SU-DHL-6 (cell line): Measurements from ENCODE around the gene RFFL.
"Not testable (repeated sequence)": the region's sequence is repeated elsewhere in the genome, so short reads cannot be mapped to it uniquely, and the experiment has no call there.

Experiments
- H2AFZ ChIP-seq: fragments of 200-600 bp; sonication (generic); 2 replicates; pipeline ENCODE4 v1.6.1; 2014; ENCODE audit warnings: low read depth, mild to moderate bottlenecking, moderate library complexity, mixed read lengths, antibody characterized with exemption, low read length; ENCODE audit not compliant: severe bottlenecking
- H3F3A ChIP-seq: fragments of 200-600 bp; shearing (Covaris generic); 2 replicates; pipeline ENCODE4 v1.6.0; 2016; ENCODE audit warnings: antibody characterized with exemption, mild to moderate bottlenecking; ENCODE audit not compliant: insufficient read depth
- H3K27ac ChIP-seq: fragments of 200-600 bp; sonication (generic); 2 replicates; pipeline ENCODE4 v1.5.1; 2016; ENCODE audit warnings: low read depth, mild to moderate bottlenecking, low read length, moderate library complexity, mixed read lengths
- H3K27me3 ChIP-seq: fragments of 200-600 bp; sonication (generic), shearing (Covaris generic); 2 replicates; pipeline ENCODE4 v1.6.0; 2014; ENCODE audit warnings: mild to moderate bottlenecking, low read length
- H3K36me3 ChIP-seq: fragments of 200-600 bp; sonication (generic); 2 replicates; pipeline ENCODE4 v1.6.1; 2014; ENCODE audit warnings: mild to moderate bottlenecking, low read length, mixed read lengths
- H3K4me2 ChIP-seq: fragments of 300-600, 200-600 bp; shearing (Covaris generic), sonication (generic); 2 replicates; pipeline ENCODE4 v1.6.0; 2014; ENCODE audit warnings: low read length, low read depth, mild to moderate bottlenecking; ENCODE audit not compliant: poor library complexity, severe bottlenecking
- H3K4me3 ChIP-seq: fragments of 200-600 bp; sonication (generic); 2 replicates; pipeline ENCODE4 v1.5.1; 2014; ENCODE audit warnings: antibody characterized with exemption, low read length, mild to moderate bottlenecking, mixed read lengths; ENCODE audit not compliant: insufficient read depth, poor library complexity, severe bottlenecking
- H3K79me2 ChIP-seq: fragments of 200-600 bp; sonication (generic); 2 replicates; pipeline ENCODE4 v1.6.1; 2014; ENCODE audit warnings: mild to moderate bottlenecking, low read length, moderate library complexity; ENCODE audit not compliant: insufficient read depth
- H3K9ac ChIP-seq: fragments of 200-600 bp; sonication (generic); 2 replicates; pipeline ENCODE4 v1.7.0; 2014; ENCODE audit warnings: mild to moderate bottlenecking, low read length
- H3K9me2 ChIP-seq: fragments of 200-600 bp; sonication (generic); replicated peaks from 2 replicates; pipeline ENCODE4 v1.6.1; 2014; ENCODE audit warnings: low read length; ENCODE audit not compliant: insufficient read depth
- H3K9me3 ChIP-seq: fragments of 200-600 bp; sonication (generic); 2 replicates; pipeline ENCODE4 v1.6.1; 2014; ENCODE audit warnings: low read length, mixed read lengths; ENCODE audit not compliant: insufficient read depth
- H4K20me1 ChIP-seq: fragments of 200-600 bp; sonication (generic); 2 replicates; pipeline ENCODE4 v1.6.1; 2014; ENCODE audit warnings: low read depth, mild to moderate bottlenecking, antibody characterized with exemption, low read length, moderate library complexity, mixed read lengths
- EZH2phosphoT487 ChIP-seq: fragments of 200-600 bp; sonication (generic), shearing (Covaris generic); conservative IDR thresholded peaks from 2 replicates; pipeline ENCODE4 v1.6.1; 2018; ENCODE audit warnings: mild to moderate bottlenecking, antibody characterized with exemption, low read length, moderate library complexity, mixed read lengths
- TF ChIP-seq, protein P1 (sequence below): fragments of 200-600 bp; sonication (generic); IDR thresholded peaks from one replicate; pipeline ENCODE4 v1.5.1; 2017; ENCODE audit warnings: antibody characterized with exemption, mild to moderate bottlenecking, low read length, moderate library complexity; ENCODE audit not compliant: insufficient read depth, poor library complexity, severe bottlenecking

The RFFL gene

DNA sequence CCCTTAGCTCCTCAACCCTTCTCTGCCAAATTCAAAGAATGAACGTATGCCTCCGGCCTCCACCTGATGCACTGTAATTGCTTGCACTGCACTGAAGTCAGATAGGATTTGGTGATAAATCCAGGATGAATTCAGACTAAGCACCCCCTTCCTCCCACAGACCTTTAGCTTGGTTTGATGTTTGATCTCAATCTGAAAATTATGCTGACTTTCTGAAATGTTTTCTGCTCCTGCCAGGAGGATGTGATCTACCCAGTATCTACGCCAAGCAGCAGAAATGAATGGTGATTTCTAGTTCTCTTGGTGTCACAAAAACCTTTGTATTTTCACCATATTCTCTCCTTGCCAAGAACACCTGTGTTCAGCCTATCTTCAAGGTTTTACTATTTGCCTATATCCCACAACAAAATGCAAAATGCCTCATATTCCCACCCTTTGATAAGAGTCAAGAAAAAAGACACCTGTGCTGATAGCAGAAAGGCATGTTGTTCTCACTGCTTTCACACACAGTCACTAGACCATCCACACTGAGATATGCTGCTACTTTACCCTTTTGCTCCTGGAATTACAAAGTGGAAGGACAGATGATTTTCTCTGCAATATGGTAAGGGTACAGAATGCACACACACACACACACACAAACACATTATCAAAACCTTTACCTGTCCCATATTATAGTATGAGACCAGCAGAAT lies 14.7 kb downstream of the RFFL start:
- H3K9ac ChIP-seq = no peak overlapping the region
- no peaks in the 10 kb centered on the region for H3K9me2 ChIP-seq
- H3K36me3 ChIP-seq = no peaks in the 10 kb centered on the region
- TF ChIP-seq EZH2phosphoT487 = no peak
- TF ChIP-seq, protein P1, sequence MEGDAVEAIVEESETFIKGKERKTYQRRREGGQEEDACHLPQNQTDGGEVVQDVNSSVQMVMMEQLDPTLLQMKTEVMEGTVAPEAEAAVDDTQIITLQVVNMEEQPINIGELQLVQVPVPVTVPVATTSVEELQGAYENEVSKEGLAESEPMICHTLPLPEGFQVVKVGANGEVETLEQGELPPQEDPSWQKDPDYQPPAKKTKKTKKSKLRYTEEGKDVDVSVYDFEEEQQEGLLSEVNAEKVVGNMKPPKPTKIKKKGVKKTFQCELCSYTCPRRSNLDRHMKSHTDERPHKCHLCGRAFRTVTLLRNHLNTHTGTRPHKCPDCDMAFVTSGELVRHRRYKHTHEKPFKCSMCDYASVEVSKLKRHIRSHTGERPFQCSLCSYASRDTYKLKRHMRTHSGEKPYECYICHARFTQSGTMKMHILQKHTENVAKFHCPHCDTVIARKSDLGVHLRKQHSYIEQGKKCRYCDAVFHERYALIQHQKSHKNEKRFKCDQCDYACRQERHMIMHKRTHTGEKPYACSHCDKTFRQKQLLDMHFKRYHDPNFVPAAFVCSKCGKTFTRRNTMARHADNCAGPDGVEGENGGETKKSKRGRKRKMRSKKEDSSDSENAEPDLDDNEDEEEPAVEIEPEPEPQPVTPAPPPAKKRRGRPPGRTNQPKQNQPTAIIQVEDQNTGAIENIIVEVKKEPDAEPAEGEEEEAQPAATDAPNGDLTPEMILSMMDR = no peak
- H3K4me3 ChIP-seq = no peak overlapping the region
- H3K27ac ChIP-seq = no peak overlapping the region
- no peak overlapping the region for H3K4me2 ChIP-seq
- no peaks in the 10 kb centered on the region for H3K9me3 ChIP-seq
- no peaks in the 10 kb centered on the region for H4K20me1 ChIP-seq
- H3K27me3 ChIP-seq = no peaks in the 10 kb centered on the region
- H3K79me2 ChIP-seq = no peaks in the 10 kb centered on the region
- H3F3A ChIP-seq = no peaks in the 10 kb centered on the region
- no peak overlapping the region for H2AFZ ChIP-seq

DNA sequence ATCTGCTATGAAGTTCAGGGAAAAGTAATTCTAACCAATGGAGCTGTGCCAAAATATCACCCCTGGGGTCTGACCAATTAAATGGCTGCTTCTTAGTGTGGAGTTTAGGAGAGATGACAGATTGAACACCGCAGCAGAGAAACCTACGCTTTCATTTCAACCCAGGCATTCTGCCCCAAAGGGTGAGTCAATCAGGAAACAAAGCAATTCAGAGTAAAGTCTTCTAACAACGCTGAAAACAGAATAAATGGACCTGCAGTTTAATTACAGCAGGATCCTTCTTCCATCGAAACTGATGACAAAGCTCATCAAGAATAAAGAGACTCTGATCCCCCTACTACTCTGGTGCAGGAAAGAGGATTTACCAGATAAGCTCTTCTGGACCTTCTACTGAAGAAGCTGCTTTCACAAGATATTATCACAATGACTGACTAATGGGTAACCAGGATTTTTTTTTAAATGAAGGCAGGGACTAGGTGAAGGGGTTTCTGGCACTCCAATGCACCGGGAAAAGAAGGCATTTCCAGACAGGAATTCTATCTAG lies 16.7 kb downstream of the RFFL start:
- Histone ChIP-seq H3K27ac (no peak overlapping the region), H3K4me3 (no peak overlapping the region)
- no peak for TF ChIP-seq EZH2phosphoT487
- TF ChIP-seq, protein P1 = no peak

DNA sequence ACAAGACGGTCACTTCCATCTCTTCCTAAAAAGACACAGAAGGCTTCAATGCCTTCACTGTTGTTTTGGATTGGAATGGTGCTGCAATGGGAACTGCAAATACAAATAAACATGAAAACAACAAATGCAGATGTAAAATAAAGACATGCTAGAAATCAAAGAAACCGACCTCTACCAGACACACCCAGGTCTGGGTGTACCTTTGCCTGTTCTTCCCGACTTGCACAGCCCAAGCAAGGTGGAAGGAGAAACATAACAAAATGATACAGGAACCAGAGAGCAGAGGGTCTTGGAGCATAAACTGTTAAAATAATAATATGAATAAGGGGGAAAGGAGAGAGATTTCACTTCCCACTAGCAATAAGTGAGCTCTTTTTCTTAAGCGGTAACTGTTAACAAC lies 17.3 kb downstream of the RFFL start:
- Histone ChIP-seq H4K20me1 (no peaks in the 10 kb centered on the region), H3K27me3 (no peaks in the 10 kb centered on the region), H2AFZ (no peak overlapping the region), H3K9ac (no peak overlapping the region), H3K79me2 (no peaks in the 10 kb centered on the region), H3K9me2 (no peaks in the 10 kb centered on the region), H3K4me2 (no peak overlapping the region), H3F3A (no peaks in the 10 kb centered on the region), H3K27ac (no peak overlapping the region), H3K36me3 (no peaks in the 10 kb centered on the region), H3K9me3 (no peaks in the 10 kb centered on the region), H3K4me3 (no peak overlapping the region)
- no peak for TF ChIP-seq EZH2phosphoT487

More for the DNA sequence above, 16.7 kb downstream of the RFFL start:
- no peaks in the 10 kb centered on the region for H3K27me3 ChIP-seq
- no peak overlapping the region for H2AFZ ChIP-seq
- no peaks in the 10 kb centered on the region for H3K79me2 ChIP-seq
- no peaks in the 10 kb centered on the region for H3K9me3 ChIP-seq
- no peaks in the 10 kb centered on the region for H3K36me3 ChIP-seq
- no peak overlapping the region for H3K9ac ChIP-seq
- no peak overlapping the region for H3K4me2 ChIP-seq
- no peaks in the 10 kb centered on the region for H4K20me1 ChIP-seq
- H3F3A ChIP-seq = no peaks in the 10 kb centered on the region
- no peaks in the 10 kb centered on the region for H3K9me2 ChIP-seq

DNA sequence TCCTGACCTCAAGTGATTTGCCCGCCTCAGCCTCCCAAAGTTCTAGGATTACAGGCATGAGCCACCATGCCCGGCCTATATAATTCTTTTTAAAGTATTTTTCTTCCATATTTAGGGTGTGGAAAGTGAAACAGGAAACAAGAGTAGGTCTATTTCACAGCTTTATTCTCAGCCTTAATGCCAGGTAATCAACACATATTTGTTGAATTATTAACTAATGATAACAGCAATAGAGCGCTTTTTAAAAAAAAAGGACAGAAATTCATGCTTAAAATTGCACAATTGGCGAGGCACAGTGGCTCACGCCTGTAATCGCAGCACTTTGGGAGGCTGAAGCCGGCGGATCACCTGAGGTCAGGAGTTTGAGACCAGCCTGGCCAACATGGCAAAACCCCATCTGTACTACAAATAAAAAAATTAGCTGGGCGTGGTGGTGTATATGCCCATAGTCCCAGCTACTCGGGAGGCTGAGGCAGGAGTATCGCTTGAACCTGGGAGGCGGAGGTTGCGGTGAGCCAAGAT lies 18.0 kb downstream of the RFFL start:
- H3F3A ChIP-seq, H3K36me3 ChIP-seq, H3K27me3 ChIP-seq, H3K79me2 ChIP-seq, H3K9me3 ChIP-seq, H3K4me3 ChIP-seq, H4K20me1 ChIP-seq, H2AFZ ChIP-seq, H3K27ac ChIP-seq, H3K9ac ChIP-seq, H3K9me2 ChIP-seq, H3K4me2 ChIP-seq: not testable (repeated sequence)
